Esophagus (tissue), 2 donors: ENCODE results near the gene PRKAB2. TPM values are rescaled to one million over a fixed set of nuclear protein-coding genes. Genes with fewer than 3 reads are reported as not detected.

ENCODE experiments used
- polyA plus RNA-seq, 2 donors: library from polyadenylated mRNA; stranded (reverse); fragments of 200-250 nt; gene quantifications; one replicate each; pipeline ENCODE4 v1.2.3, GENCODE V29; 2013
- donor health status: healthy with polysubstance abuse.
- donor health status: Bipolar disorder and iron deficiency.

Gene PRKAB2
- polyA plus RNA-seq, 2 donors: 4.0 to 4.3 TPM

Other genes with a start within 250 kb of the PRKAB2 start
- gene NBPF12, start 234.1 kb downstream of the PRKAB2 start, polyA plus RNA-seq: 1 to 10 TPM; 3.0 to 5.9 TPM
- under 1 TPM; 0.69 to 0.86 TPM for gene FMO5, start 52.9 kb upstream of the PRKAB2 start, polyA plus RNA-seq
- 10 to 100 TPM; 11.4 to 11.5 TPM for gene CHD1L, start 70.2 kb upstream of the PRKAB2 start, polyA plus RNA-seq